Right atrium auricular region (tissue), 2 donors: ENCODE data around the gene NHS. TPM values are rescaled to one million over a fixed set of nuclear protein-coding genes. Genes with fewer than 3 reads are reported as not detected.

Experiments used
- DNase-seq: peaks from one replicate; pipeline ENCODE4 v3.0.0-alpha.2; 2019; ENCODE audit warnings: low spot score
- H3K27ac ChIP-seq, 2 donors: fragments of 200-600 bp; sonication (generic); 1 replicate in 1 of 2; 2 replicates in 1 of 2; pipeline ENCODE4 v1.5.1; 2016 to 2019
- H3K27me3 ChIP-seq, 2 donors: fragments of 200-600 bp; sonication (generic); one replicate each; pipeline versions ENCODE4 v1.5.1 to v1.6.0; 2017 to 2019
- H3K36me3 ChIP-seq: fragments of 200-600 bp; sonication (generic); one replicate; pipeline ENCODE4 v1.5.1; 2016
- H3K4me1 ChIP-seq, 2 donors: fragments of 200-600 bp; sonication (generic); one replicate each; pipeline versions ENCODE4 v1.5.1 to v1.6.0; 2017 to 2019
- H3K4me3 ChIP-seq, 2 donors: fragments of 200-600 bp; sonication (generic); 1 replicate in 1 of 2; 2 replicates in 1 of 2; pipeline ENCODE4 v1.5.1; 2017 to 2019; ENCODE audit warnings: mild to moderate bottlenecking in 1 of 2, moderate library complexity in 1 of 2
- H3K9me3 ChIP-seq, 2 donors: fragments of 200-600 bp; sonication (generic); one replicate each; pipeline ENCODE4 v1.5.1; 2019
- CTCF ChIP-seq, 2 donors: fragments of 200-600 bp; sonication (generic); IDR thresholded peaks; one replicate each; pipeline ENCODE4 v1.5.1; 2019; ENCODE audit warnings: antibody characterized with exemption in 2 of 2
- total RNA-seq, 2 donors: library from RNA; depleted of rRNA; stranded (reverse); fragments of >200 nt; gene quantifications; one replicate each; pipeline ENCODE4 v1.1.0, GENCODE V29; 2016

The NHS gene
- total RNA-seq, 2 donors from 2014 or later: 0.59 to 2.0 TPM

GRCh38 chrX:17471861-17472260 is 96.9 kb downstream of the NHS start:
- H3K27ac ChIP-seq: no peak overlapping the region
- H3K4me1 ChIP-seq: no peaks in the 10 kb centered on the region
- no peaks in the 10 kb centered on the region for H3K36me3 ChIP-seq
- no peak for DNase-seq
- no peaks in the 10 kb centered on the region for H3K27me3 ChIP-seq
- no peak for TF ChIP-seq CTCF (IDR thresholded peaks at IDR 0.05)
- H3K9me3 ChIP-seq: no peaks in the 10 kb centered on the region
- H3K4me3 ChIP-seq: no peak overlapping the region

- Histone ChIP-seq H3K27me3 (no peaks in the 10 kb centered on the region), H3K27ac (no peak overlapping the region), H3K9me3 (no peaks in the 10 kb centered on the region), H3K36me3 (no peaks in the 10 kb centered on the region), H3K4me3 (no peak overlapping the region), H3K4me1 (no peaks in the 10 kb centered on the region)
- TF ChIP-seq CTCF (IDR thresholded peaks at IDR 0.05): no peak
- DNase-seq: no peak
Measured at GRCh38 chrX:17472424-17472823, 97.4 kb downstream of the NHS start.

GRCh38 chrX:17473021-17473420 is 98.0 kb downstream of the NHS start:
- H3K4me1 ChIP-seq: no peaks in the 10 kb centered on the region
- no peaks in the 10 kb centered on the region for H3K9me3 ChIP-seq
- H3K27ac ChIP-seq: no peak overlapping the region
- H3K27me3 ChIP-seq: no peaks in the 10 kb centered on the region
- no peak for TF ChIP-seq CTCF (IDR thresholded peaks at IDR 0.05)
- no peak overlapping the region for H3K4me3 ChIP-seq
- DNase-seq: no peak
- H3K36me3 ChIP-seq: no peaks in the 10 kb centered on the region

- Histone ChIP-seq H3K36me3 (no peaks in the 10 kb centered on the region), H3K4me1 (no peaks in the 10 kb centered on the region), H3K4me3 (no peak overlapping the region), H3K27ac (no peak overlapping the region), H3K9me3 (no peaks in the 10 kb centered on the region), H3K27me3 (no peaks in the 10 kb centered on the region)
- no peak for TF ChIP-seq CTCF (IDR thresholded peaks at IDR 0.05)
- no peak for DNase-seq
Measured at GRCh38 chrX:17474892-17475291, 99.9 kb downstream of the NHS start.

- TF ChIP-seq CTCF (IDR thresholded peaks at IDR 0.05): no peak
- Histone ChIP-seq H3K27ac (no peak overlapping the region), H3K4me3 (no peak overlapping the region), H3K4me1 (no peaks in the 10 kb centered on the region), H3K9me3 (no peaks in the 10 kb centered on the region), H3K36me3 (no peaks in the 10 kb centered on the region), H3K27me3 (no peaks in the 10 kb centered on the region)
- no peak for DNase-seq
Measured at GRCh38 chrX:17475449-17476217, 100.6 kb downstream of the NHS start.

GRCh38 chrX:17476411-17476810 is 101.4 kb downstream of the NHS start:
- no peak for TF ChIP-seq CTCF (IDR thresholded peaks at IDR 0.05)
- Histone ChIP-seq H3K9me3 (no peaks in the 10 kb centered on the region), H3K4me3 (no peak overlapping the region), H3K36me3 (no peaks in the 10 kb centered on the region), H3K4me1 (no peaks in the 10 kb centered on the region), H3K27ac (no peak overlapping the region), H3K27me3 (no peaks in the 10 kb centered on the region)
- DNase-seq: no peak
